Mucosa of gallbladder (tissue), 1 donor: ENCODE results near the gene MCRIP2. TPM values are rescaled to one million over a fixed set of nuclear protein-coding genes. Genes with fewer than 3 reads are reported as not detected.
"Not testable (repeated sequence)": the region's sequence is repeated elsewhere in the genome, so short reads cannot be mapped to it uniquely, and the experiment has no call there.

Experiments
- DNase-seq: peaks from one replicate; pipeline ENCODE4 v3.0.0-alpha.2; 2020; ENCODE audit warnings: low spot score
- total RNA-seq: library from RNA; stranded (reverse); gene quantifications from one replicate; pipeline ENCODE4 v1.2.1, GENCODE V29; 2021
- donor health status: DM: no; HTN: no; CAD: no.

The MCRIP2 gene
- total RNA-seq, 1 donor from 2014 or later: 67.6 TPM

- DNase-seq: no peak
Observed at GRCh38 chr16:680967-681745, 39.5 kb downstream of the MCRIP2 start.

DNA sequence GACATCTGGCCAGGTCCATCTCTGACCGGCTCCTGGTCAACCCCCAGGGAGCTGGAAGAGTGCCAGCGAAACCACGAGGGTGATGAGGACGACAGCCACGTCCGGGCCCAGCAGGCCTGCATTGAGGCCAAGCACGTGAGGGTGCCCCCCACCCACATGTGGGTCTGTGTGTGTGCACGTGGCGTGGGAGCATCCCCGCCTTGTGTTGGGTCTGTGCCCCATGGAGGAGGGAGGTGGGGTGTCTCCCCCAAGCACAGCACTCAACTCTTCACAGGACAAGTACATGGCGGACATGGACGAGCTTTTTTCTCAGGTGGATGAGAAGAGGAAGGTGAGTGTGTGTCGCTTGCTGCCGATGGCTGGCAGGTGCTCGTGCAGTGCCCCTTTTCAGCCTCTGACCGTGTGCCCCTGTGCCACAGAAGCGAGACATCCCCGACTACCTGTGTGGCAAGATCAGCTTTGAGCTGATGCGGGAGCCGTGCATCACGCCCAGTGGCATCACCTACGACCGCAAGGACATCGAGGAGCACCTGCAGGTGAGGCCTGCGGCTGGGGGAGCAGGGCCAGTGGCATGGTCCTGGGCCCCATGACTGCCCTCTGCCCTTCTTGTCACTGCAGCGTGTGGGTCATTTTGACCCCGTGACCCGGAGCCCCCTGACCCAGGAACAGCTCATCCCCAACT lies 40.3 kb downstream of the MCRIP2 start:
- no peak for DNase-seq

GRCh38 chr16:682493-683395 lies 41.1 kb downstream of the MCRIP2 start:
- no peak for DNase-seq

DNA sequence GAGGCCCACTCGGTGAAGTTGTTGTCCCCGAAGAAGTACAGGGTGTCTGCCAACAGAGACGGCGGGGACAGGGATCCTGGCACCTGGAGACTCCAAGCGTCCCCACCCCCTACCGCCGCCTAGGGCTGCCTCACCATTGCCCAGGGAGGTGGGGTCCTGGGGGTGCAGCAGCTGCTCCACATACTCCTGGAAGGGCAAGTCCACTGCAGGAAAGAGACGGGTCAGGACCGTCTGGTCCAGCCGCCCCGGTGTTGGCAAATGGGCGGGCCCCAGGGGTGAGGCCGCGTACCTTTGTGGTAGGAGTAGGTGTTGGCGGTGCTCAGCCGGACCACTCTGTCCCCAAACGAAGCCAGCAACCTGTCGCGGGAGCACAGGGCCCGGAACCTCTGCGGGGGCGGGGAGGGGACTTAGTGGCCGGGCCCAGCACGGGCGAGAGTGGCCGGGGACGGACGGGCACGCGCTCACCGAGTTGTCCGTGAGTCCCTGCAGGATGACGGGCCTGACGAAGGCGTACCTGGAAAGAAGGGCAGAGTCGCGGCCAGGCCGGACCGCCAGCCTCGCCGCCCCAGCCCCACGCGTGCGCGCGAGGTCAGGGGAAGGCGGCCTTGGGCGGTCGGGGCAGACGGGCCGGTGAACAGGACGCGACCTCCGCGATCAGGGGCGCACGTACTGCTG lies 41.9 kb downstream of the MCRIP2 start:
- DNase-seq: no peak

GRCh38 chr16:684071-684794 lies 42.6 kb downstream of the MCRIP2 start, which contains the start of gene JMJD8:
JMJD8 (minus strand) TSS chr16:684334; CDS start chr16:684319, 15 bp downstream.
- DNase-seq: peak; percentile 97

DNA sequence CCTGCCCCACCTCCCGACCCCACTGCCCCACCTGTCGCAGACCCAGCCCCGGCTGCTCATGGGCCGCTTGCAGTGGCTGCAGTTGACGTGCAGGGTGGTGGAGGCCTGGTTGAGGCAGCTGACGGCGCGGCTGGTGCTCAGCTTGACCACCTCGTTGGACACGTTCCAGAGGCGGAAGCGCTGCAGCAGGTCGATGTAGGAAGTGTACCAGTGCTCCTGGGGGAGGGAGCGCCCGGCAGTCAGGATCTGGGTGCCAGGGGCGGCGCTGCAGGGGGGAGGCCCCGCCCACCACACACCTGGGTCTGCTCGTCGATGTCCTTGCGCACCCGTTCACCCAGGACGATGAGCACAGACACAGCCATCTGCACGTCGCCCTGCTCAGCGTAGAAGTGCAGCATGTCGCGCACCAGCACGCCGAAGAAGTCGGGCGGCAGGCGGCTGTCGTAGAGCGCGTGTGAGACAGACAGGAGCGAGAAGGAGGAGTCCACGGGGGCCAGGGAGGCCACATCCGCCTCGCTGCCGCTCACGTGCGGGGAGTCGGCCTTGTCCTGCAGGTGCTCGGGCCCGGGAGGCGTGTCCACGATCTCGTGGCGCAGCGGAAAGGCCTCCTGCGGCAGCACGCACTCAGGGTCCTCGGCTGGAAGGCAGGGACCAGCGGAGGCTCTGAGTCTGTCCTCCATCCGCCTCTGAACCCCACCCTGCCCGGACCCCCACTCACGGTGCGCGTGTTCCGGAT lies 43.5 kb downstream of the MCRIP2 start:
- no peak for DNase-seq

- DNase-seq: no peak
Observed at GRCh38 chr16:685967-686366, 44.3 kb downstream of the MCRIP2 start.

- DNase-seq: no peak
Observed at GRCh38 chr16:686459-687260, 45.0 kb downstream of the MCRIP2 start.

DNA sequence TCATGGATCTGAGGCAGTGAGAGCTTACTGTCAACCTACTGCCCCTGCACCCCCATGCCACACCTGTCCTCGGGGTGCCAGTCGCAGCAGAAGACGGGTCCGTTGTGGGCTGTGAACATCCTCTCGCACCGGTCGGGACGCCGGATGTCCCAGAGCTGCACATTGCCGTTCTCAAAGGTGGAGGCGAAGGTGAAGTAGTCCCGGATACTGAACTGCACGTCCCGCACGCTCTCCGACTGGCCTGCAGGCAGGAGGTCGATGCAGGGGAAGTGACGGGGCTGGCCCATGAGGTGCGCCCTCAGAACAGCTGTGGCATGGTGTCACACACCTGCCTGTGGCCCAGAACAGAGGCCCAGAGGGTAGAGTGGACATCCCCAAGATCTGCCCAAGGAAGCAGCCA lies 45.9 kb downstream of the MCRIP2 start:
- no peak for DNase-seq

GRCh38 chr16:689175-689897 lies 47.7 kb downstream of the MCRIP2 start:
- DNase-seq: no peak

DNA sequence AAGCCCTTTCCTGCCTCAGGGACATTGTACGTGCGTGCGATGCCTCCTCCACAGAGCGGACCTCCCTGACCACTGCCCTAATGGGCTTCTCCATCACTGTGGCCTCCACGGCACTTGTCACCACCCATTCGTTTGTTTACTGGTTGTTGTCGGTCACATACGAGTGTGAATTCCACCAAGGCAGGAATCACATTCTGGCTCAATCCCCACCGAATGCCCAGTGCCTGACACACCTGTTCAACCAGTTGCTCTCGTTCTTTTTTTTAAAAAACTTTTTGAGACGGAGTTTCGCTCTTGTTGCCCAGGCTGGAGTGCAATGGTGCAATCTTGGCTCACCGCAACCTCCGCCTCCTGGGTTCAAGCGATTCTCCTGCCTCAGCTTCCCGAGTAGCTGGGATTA lies 49.6 kb downstream of the MCRIP2 start:
- DNase-seq: not testable (repeated sequence)

DNA sequence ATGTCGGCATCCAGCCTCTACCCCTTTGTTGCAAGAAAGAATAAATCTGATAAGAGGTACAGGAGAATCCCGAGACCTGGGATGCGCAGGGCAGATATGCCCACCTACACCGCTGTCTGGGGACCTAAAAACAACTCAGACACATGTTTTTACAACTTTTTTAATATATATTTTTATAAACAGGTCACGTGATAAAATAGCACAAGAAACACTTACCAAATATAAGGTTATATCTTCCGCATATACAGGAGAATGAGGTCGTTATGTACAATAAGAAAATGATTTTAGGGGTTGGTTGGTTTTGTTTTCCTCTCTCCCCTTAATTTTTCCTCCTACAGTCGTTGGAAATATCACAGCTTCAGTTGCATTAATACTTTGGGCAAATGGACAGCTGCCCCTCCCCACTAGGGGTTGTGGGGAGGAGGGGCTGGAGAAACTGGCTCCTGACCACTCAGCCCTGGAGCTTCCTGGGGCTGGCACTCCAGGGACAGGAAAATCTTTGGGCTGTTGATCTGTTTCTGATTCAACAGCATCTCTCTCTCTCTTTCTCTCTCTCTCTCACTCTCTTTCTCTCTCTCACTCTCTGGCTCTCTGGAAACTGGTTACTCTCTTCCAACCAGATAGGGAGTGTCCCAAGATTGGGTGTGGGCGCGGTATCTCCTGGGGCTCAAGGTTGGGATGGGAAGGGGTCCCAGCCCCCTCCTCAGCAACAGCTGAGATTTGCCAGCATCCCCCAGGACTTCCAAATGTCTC lies 50.9 kb downstream of the MCRIP2 start:
- DNase-seq: no peak

DNA sequence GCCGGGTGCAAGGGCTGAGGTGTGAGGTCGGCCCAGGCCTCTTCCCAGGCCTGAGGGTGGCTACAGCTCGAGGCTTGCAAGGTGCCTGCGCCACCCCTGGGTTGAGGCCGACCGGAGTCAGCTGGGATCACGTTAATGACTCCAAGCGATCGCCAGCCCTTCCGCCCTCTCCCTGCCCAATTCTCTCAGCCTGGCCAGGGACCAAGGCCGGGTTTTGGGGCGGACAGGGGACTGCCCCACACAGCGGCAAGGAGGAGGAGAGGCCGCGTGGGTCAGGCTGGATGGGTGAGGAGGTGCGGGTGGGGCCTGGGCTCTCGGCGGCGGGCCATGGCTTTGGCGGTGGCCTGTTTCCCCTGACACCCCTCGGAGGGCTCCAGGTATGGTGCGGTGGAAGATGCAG lies 51.7 kb downstream of the MCRIP2 start:
- DNase-seq: no peak

DNA sequence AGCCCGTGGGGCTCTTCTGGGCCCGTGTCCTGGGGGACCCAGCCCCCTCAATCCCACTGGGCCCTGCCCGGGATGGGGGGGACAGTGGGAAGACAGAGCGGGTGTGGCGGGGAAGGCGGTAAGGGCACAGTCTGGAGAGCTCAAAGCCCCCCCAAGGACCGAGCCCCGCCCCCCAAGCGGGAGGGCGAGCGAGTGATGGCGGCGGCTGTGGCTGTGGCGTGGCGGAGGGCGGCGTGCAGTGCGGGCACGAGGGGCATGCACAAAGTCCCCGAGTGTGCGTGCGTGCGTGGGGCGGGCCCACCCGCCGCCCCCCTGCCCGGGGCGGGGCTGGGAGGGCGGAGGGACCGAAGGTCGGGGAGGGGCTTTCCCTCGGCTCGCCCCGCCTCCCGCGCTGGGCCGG lies 52.1 kb downstream of the MCRIP2 start:
- no peak for DNase-seq

DNA sequence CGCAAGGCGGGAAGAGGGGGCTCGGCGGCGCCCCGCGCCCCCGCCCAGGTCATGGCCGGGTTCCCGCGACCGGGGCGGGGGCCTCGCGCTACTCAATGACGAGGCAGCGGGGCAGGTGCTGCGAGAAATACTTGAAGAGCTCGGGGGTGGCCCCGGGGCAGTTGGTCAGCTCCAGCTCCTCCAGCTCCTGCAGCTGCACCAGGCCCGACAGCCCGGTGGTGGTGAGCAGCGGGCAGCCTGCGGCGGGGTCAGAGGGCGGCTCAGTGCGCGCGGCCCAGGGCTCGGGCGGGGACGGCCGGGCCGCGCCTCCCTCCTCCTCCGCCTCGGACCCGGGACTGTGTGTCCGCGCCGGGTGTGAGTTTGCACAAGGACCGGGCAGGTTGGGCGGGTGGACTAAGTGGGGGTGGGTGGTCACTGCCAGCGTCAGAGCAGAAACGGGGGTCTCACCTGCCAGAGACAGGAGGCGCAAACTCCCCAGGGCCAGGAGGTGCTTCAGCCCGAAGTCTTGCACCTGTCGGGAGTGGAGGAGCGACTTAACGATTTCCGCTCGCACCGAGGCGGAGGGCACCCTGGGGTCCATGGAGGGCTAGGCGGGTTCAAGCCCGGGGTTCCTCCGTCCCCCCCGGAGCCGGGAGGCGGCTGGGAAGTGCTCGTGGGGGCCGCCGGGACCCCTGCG lies 52.7 kb downstream of the MCRIP2 start:
- no peak for DNase-seq

GRCh38 chr16:694863-695354 lies 53.3 kb downstream of the MCRIP2 start:
- DNase-seq: no peak
